Measurements from ENCODE around the gene NLGN2.

Gene NLGN2

GRCh38 chr17:7415784-7416183 is 8.1 kb downstream of the NLGN2 start:
- DNase-seq, result no peak

GRCh38 chr17:7416323-7416722 is 8.7 kb downstream of the NLGN2 start:
- no peak for DNase-seq

GRCh38 chr17:7417056-7417655 is 9.5 kb downstream of the NLGN2 start:
- DNase-seq, result no peak

GRCh38 chr17:7418472-7419152 is 11.0 kb downstream of the NLGN2 start:
- no peak for DNase-seq

GRCh38 chr17:7419819-7420610 is 12.4 kb downstream of the NLGN2 start, which contains the start of gene SPEM1:
TSS of gene SPEM1 (plus strand) at chr17:7420324. CDS start at chr17:7420385, 61 bp downstream.
- DNase-seq, result no peak

GRCh38 chr17:7421186-7421585 is 13.5 kb downstream of the NLGN2 start:
- DNase-seq, result no peak

GRCh38 chr17:7423679-7424078 is 16.0 kb downstream of the NLGN2 start:
- DNase-seq, result no peak

- no peak for DNase-seq
Observed at GRCh38 chr17:7425316-7425715, 17.7 kb downstream of the NLGN2 start, which contains the start of gene SPEM2. TSS of gene SPEM2 (plus strand) at chr17:7425616. CDS start at chr17:7425689, 73 bp downstream.

GRCh38 chr17:7425756-7426155 is 18.1 kb downstream of the NLGN2 start:
- no peak for DNase-seq

GRCh38 chr17:7426203-7426863 is 18.7 kb downstream of the NLGN2 start:
- no peak for DNase-seq

GRCh38 chr17:7426896-7427489 is 19.3 kb downstream of the NLGN2 start:
- no peak for DNase-seq

- no peak for DNase-seq
Observed at GRCh38 chr17:7427549-7427948, 19.9 kb downstream of the NLGN2 start.

- DNase-seq, result no peak
Observed at GRCh38 chr17:7428557-7428956, 20.9 kb downstream of the NLGN2 start, which contains the start of gene SPEM3. TSS of gene SPEM3 (plus strand) at chr17:7428857. CDS start at chr17:7428903, 46 bp downstream.

GRCh38 chr17:7429722-7430121 is 22.1 kb downstream of the NLGN2 start:
- DNase-seq, result no peak

- DNase-seq, result no peak
Observed at GRCh38 chr17:7431231-7431630, 23.6 kb downstream of the NLGN2 start.

GRCh38 chr17:7432296-7432695 is 24.7 kb downstream of the NLGN2 start:
- DNase-seq, result no peak

GRCh38 chr17:7435676-7436555 is 28.3 kb downstream of the NLGN2 start:
- peak; percentile 45 to 46 for DNase-seq

- DNase-seq, result peak; percentile 79 to 80
Observed at GRCh38 chr17:7436556-7437368, 29.1 kb downstream of the NLGN2 start.

- DNase-seq, result peak in 1 of 2 experiments; percentile 12
Observed at GRCh38 chr17:7437369-7437863, 29.8 kb downstream of the NLGN2 start.

GRCh38 chr17:7437950-7438614 is 30.4 kb downstream of the NLGN2 start:
- DNase-seq, result peak; percentile 62 to 66

Measured in stimulated activated CD4-positive, alpha-beta T cell treated with anti-CD3 and anti-CD28 coated beads, Interleukin-4, amount 100 ng/mL, for 4 hours (primary cell).